MM.1S (cell line): ENCODE results near the gene MOB2.

Experiments used
- DNase-seq: peaks from one replicate; pipeline ENCODE4 v3.0.0-alpha.2; 2015
- H2AFZ ChIP-seq: fragments of 300-600 bp; sonication (generic); 2 replicates; pipeline ENCODE4 v1.6.0; 2016; ENCODE audit warnings: antibody characterized with exemption, low read length
- H3F3A ChIP-seq: fragments of 300-600 bp; sonication (generic); 2 replicates; pipeline ENCODE4 v1.6.1; 2016; ENCODE audit warnings: mild to moderate bottlenecking, antibody characterized with exemption, low read length, moderate library complexity, mixed read lengths; ENCODE audit not compliant: insufficient read depth
- H3K27ac ChIP-seq: fragments of 300-600 bp; sonication (generic); 2 replicates; pipeline ENCODE4 v1.5.1; 2016; ENCODE audit warnings: mild to moderate bottlenecking, low read length
- H3K27me3 ChIP-seq: fragments of 300-600 bp; sonication (generic); replicated peaks from 2 replicates; pipeline ENCODE4 v1.6.0; 2016; ENCODE audit warnings: low read length; ENCODE audit not compliant: insufficient read depth
- H3K36me3 ChIP-seq: fragments of 300-600 bp; sonication (generic); replicated peaks from 2 replicates; pipeline ENCODE4 v1.6.1; 2016; ENCODE audit warnings: mild to moderate bottlenecking, low read length, mixed read lengths; ENCODE audit not compliant: insufficient read depth
- H3K4me1 ChIP-seq: fragments of 300-600 bp; sonication (generic); 2 replicates; pipeline ENCODE4 v1.6.1; 2016; ENCODE audit warnings: low read length, mixed read lengths
- H3K4me2 ChIP-seq: fragments of 300-600 bp; sonication (generic); 2 replicates; pipeline ENCODE4 v1.6.0; 2016; ENCODE audit warnings: low read depth, low read length
- H3K4me3 ChIP-seq: fragments of 300-600 bp; sonication (generic); 2 replicates; pipeline ENCODE4 v1.5.1; 2016; ENCODE audit warnings: low read length, mixed read lengths
- H3K79me2 ChIP-seq: fragments of 300-600 bp; sonication (generic); 2 replicates; pipeline ENCODE4 v1.6.1; 2016; ENCODE audit warnings: mixed run types, low read length, mixed read lengths
- H3K9ac ChIP-seq: fragments of 300-600 bp; sonication (generic); 2 replicates; pipeline ENCODE4 v1.6.1; 2016; ENCODE audit warnings: low read length, mixed read lengths
- H3K9me2 ChIP-seq: fragments of 300-600 bp; sonication (generic); replicated peaks from 2 replicates; pipeline ENCODE4 v1.6.1; 2016; ENCODE audit warnings: mild to moderate bottlenecking, low read length, mixed read lengths; ENCODE audit not compliant: insufficient read depth
- H3K9me3 ChIP-seq: fragments of 300-600 bp; sonication (generic); replicated peaks from 2 replicates; pipeline ENCODE4 v1.6.1; 2016; ENCODE audit warnings: mild to moderate bottlenecking, low read length, mixed read lengths; ENCODE audit not compliant: insufficient read depth
- H4K20me1 ChIP-seq: fragments of 300-600 bp; sonication (generic); 2 replicates; pipeline ENCODE4 v1.6.1; 2016; ENCODE audit warnings: mild to moderate bottlenecking, low read length, moderate library complexity, mixed read lengths; ENCODE audit not compliant: insufficient read depth
- EZH2 ChIP-seq: fragments of 300-600 bp; sonication (generic); optimal IDR thresholded peaks from 2 replicates; pipeline ENCODE3; 2017; ENCODE audit warnings: low read depth, mild to moderate bottlenecking, antibody characterized with exemption, low read length, mixed read lengths
- EZH2phosphoT487 ChIP-seq: fragments of 300-600 bp; sonication (generic); IDR thresholded peaks from 2 replicates; pipeline ENCODE4 v1.6.1; 2018; ENCODE audit warnings: antibody characterized with exemption, low read length
- TF ChIP-seq, protein P1 (sequence below): fragments of 300-600 bp; sonication (generic); IDR thresholded peaks from 2 replicates; pipeline ENCODE4 v1.5.1; 2016; ENCODE audit warnings: antibody characterized with exemption, low read length, mixed read lengths

Gene MOB2

GRCh38 chr11:1496761-1497095 lies 10.1 kb upstream of the MOB2 start:
- no peaks in the 10 kb centered on the region for H3F3A ChIP-seq
- no peaks in the 10 kb centered on the region for H3K36me3 ChIP-seq
- H2AFZ ChIP-seq = no peak overlapping the region
- H3K9ac ChIP-seq = no peak overlapping the region
- H3K79me2 ChIP-seq = peaks cover 47% of the 10 kb centered on the region
- H3K9me3 ChIP-seq = no peaks in the 10 kb centered on the region
- DNase-seq = no peak
- H3K27me3 ChIP-seq = no peaks in the 10 kb centered on the region
- no peak overlapping the region for H3K27ac ChIP-seq
- no peaks in the 10 kb centered on the region for H3K4me1 ChIP-seq
- no peaks in the 10 kb centered on the region for H3K9me2 ChIP-seq
- TF ChIP-seq, protein P1, sequence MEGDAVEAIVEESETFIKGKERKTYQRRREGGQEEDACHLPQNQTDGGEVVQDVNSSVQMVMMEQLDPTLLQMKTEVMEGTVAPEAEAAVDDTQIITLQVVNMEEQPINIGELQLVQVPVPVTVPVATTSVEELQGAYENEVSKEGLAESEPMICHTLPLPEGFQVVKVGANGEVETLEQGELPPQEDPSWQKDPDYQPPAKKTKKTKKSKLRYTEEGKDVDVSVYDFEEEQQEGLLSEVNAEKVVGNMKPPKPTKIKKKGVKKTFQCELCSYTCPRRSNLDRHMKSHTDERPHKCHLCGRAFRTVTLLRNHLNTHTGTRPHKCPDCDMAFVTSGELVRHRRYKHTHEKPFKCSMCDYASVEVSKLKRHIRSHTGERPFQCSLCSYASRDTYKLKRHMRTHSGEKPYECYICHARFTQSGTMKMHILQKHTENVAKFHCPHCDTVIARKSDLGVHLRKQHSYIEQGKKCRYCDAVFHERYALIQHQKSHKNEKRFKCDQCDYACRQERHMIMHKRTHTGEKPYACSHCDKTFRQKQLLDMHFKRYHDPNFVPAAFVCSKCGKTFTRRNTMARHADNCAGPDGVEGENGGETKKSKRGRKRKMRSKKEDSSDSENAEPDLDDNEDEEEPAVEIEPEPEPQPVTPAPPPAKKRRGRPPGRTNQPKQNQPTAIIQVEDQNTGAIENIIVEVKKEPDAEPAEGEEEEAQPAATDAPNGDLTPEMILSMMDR = no peak
- TF ChIP-seq EZH2phosphoT487 = no peak
- TF ChIP-seq EZH2 = no peak
- H3K4me3 ChIP-seq = no peak overlapping the region
- H3K4me2 ChIP-seq = no peak overlapping the region
- H4K20me1 ChIP-seq = no peaks in the 10 kb centered on the region

GRCh38 chr11:1496091-1496760 lies 9.6 kb upstream of the MOB2 start:
- no peak for DNase-seq
- TF ChIP-seq, protein P1 = no peak
- TF ChIP-seq EZH2phosphoT487 (no peak), EZH2 (no peak)
- peaks cover 51% of the 10 kb centered on the region for H3K79me2 ChIP-seq
- H3K4me3 ChIP-seq = no peak overlapping the region
- no peaks in the 10 kb centered on the region for H3F3A ChIP-seq
- H4K20me1 ChIP-seq = no peaks in the 10 kb centered on the region
- H3K9me2 ChIP-seq = no peaks in the 10 kb centered on the region
- H3K9me3 ChIP-seq = no peaks in the 10 kb centered on the region
- H3K9ac ChIP-seq = no peak overlapping the region
- no peaks in the 10 kb centered on the region for H3K27me3 ChIP-seq
- H3K27ac ChIP-seq = no peak overlapping the region
- H3K36me3 ChIP-seq = no peaks in the 10 kb centered on the region
- no peak overlapping the region for H3K4me2 ChIP-seq
- H3K4me1 ChIP-seq = no peaks in the 10 kb centered on the region
- no peak overlapping the region for H2AFZ ChIP-seq

GRCh38 chr11:1494650-1495049 lies 8.1 kb upstream of the MOB2 start:
- H3K9me2 ChIP-seq = no peaks in the 10 kb centered on the region
- no peaks in the 10 kb centered on the region for H3K4me1 ChIP-seq
- DNase-seq = no peak
- H4K20me1 ChIP-seq = no peaks in the 10 kb centered on the region
- TF ChIP-seq EZH2phosphoT487 (no peak), EZH2 (no peak)
- TF ChIP-seq, protein P1 = no peak
- H3K9me3 ChIP-seq = no peaks in the 10 kb centered on the region
- no peaks in the 10 kb centered on the region for H3K27me3 ChIP-seq
- H3K79me2 ChIP-seq = peaks cover 59% of the 10 kb centered on the region
- no peak overlapping the region for H3K4me2 ChIP-seq
- H3F3A ChIP-seq = no peaks in the 10 kb centered on the region
- no peak overlapping the region for H2AFZ ChIP-seq
- H3K36me3 ChIP-seq = no peaks in the 10 kb centered on the region
- no peak overlapping the region for H3K4me3 ChIP-seq
- no peak overlapping the region for H3K9ac ChIP-seq
- H3K27ac ChIP-seq = no peak overlapping the region
